Measurements from ENCODE around the gene PDE11A. TPM values are rescaled to one million over a fixed set of nuclear protein-coding genes. Genes with fewer than 3 reads are reported as not detected.

PDE11A gene
- total and polyA plus RNA-seq, 5 donors from 2014 or later, result not detected

- no peaks in the 10 kb centered on the region for H3K36me3 Mint-ChIP-seq
- peak in 1 of 3 donors; percentile 7 for DNase-seq
- Histone ChIP-seq H3K36me3 (ENCODE audit: control insufficient read depth, insufficient read depth, low read length) (no peaks in the 10 kb centered on the region), H3K4me1 (ENCODE audit: control insufficient read depth, insufficient read depth, low read length, poor library complexity, severe bottlenecking) (no peaks in the 10 kb centered on the region), H3K4me3 (ENCODE audit: low read depth, low read length) (no peak overlapping the region), H3K27me3 (ENCODE audit: control insufficient read depth, insufficient read depth, low read length) (peaks cover 11% of the 10 kb centered on the region), H3K27ac (ENCODE audit: insufficient read depth, low read length, poor library complexity, severe bottlenecking) (no peak overlapping the region), H3K9me3 (ENCODE audit: control insufficient read depth in 2 of 2, low read length in 2 of 2) (no peaks in the 10 kb centered on the region)
- H3K27me3 Mint-ChIP-seq, result peaks cover 14% of the 10 kb centered on the region
- no peak for ATAC-seq (ENCODE audit: low read depth in 2 of 2)
- H3K9me3 Mint-ChIP-seq, result no peaks in the 10 kb centered on the region
- H3K4me3 Mint-ChIP-seq, result no peak overlapping the region
- H3K4me1 Mint-ChIP-seq, result no peaks in the 10 kb centered on the region
- no peak overlapping the region for H3K27ac Mint-ChIP-seq
These were observed 473.4 kb downstream of the PDE11A start for GRCh38 chr2:177599139-177599688.

DNA sequence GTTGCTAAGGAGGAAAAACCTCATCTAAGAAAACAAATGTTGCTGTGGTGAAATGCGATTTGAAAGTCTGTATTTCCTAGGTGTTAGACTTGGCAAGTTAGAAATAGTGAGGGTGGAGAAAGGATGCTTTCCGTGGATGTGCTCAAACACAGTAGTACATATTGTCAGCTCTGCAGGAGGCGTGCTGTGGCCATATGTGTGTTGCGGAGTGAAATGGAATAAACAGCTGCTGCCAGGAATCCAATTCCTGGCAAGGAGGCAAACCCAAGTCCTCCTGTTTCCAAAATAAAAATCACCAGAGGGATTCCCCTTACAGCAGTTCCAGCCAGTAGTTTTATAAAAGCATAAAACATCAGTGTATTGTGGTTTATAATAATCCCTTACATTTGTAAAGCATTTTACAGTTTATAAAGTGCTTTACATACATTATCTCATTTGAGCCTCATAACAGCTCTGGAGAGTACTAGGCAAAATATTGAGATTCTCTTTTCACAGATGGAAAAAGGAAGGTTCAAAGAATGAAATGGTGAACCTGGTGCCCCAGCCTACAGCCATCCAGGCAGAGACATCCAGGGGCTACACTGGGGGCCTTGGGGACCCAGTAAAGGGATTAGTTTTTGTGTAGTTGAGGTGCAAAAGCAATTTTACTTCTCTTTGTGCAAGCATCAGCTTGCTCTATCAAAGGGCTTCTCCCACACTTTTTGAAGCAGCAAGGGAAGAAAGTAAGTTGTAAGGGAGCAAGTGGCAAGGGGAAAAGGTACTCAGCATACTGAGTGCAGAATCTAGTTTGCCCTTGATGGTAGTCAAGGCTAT lies 474.0 kb downstream of the PDE11A start:
- no peaks in the 10 kb centered on the region for H3K9me3 ChIP-seq (ENCODE audit: control insufficient read depth in 2 of 2, low read length in 2 of 2)
- peaks cover 11% of the 10 kb centered on the region for H3K27me3 ChIP-seq (ENCODE audit: control insufficient read depth, insufficient read depth, low read length)
- H3K4me1 ChIP-seq (ENCODE audit: control insufficient read depth, insufficient read depth, low read length, poor library complexity, severe bottlenecking), result no peaks in the 10 kb centered on the region
- H3K4me3 ChIP-seq (ENCODE audit: low read depth, low read length), result no peak overlapping the region
- no peak overlapping the region for H3K27ac ChIP-seq (ENCODE audit: insufficient read depth, low read length, poor library complexity, severe bottlenecking)
- H3K27ac Mint-ChIP-seq, result no peak overlapping the region
- H3K27me3 Mint-ChIP-seq, result peaks cover 18% of the 10 kb centered on the region
- no peak for ATAC-seq (ENCODE audit: low read depth in 2 of 2)
- no peaks in the 10 kb centered on the region for H3K36me3 ChIP-seq (ENCODE audit: control insufficient read depth, insufficient read depth, low read length)
- H3K36me3 Mint-ChIP-seq, result no peaks in the 10 kb centered on the region
- H3K9me3 Mint-ChIP-seq, result no peaks in the 10 kb centered on the region
- DNase-seq, result no peak
- no peaks in the 10 kb centered on the region for H3K4me1 Mint-ChIP-seq
- no peak overlapping the region for H3K4me3 Mint-ChIP-seq

GRCh38 chr2:177597759-177598158 lies 474.8 kb downstream of the PDE11A start:
- ATAC-seq (ENCODE audit: low read depth in 2 of 2) (no peak), DNase-seq (no peak)
- Histone ChIP-seq H3K36me3 (ENCODE audit: control insufficient read depth, insufficient read depth, low read length) (no peaks in the 10 kb centered on the region), H3K27ac (ENCODE audit: insufficient read depth, low read length, poor library complexity, severe bottlenecking) (no peak overlapping the region), H3K4me3 (ENCODE audit: low read depth, low read length) (no peak overlapping the region), H3K4me1 (ENCODE audit: control insufficient read depth, insufficient read depth, low read length, poor library complexity, severe bottlenecking) (no peaks in the 10 kb centered on the region), H3K9me3 (ENCODE audit: control insufficient read depth in 2 of 2, low read length in 2 of 2) (no peaks in the 10 kb centered on the region), H3K27me3 (ENCODE audit: control insufficient read depth, insufficient read depth, low read length) (peaks cover 11% of the 10 kb centered on the region)
- no peaks in the 10 kb centered on the region for H3K36me3 Mint-ChIP-seq
- H3K27ac Mint-ChIP-seq, result no peak overlapping the region
- no peaks in the 10 kb centered on the region for H3K9me3 Mint-ChIP-seq
- no peak overlapping the region for H3K4me3 Mint-ChIP-seq
- no peaks in the 10 kb centered on the region for H3K4me1 Mint-ChIP-seq
- peaks cover 25% of the 10 kb centered on the region for H3K27me3 Mint-ChIP-seq

GRCh38 chr2:177596866-177597265 lies 475.7 kb downstream of the PDE11A start:
- Histone ChIP-seq H3K9me3 (ENCODE audit: control insufficient read depth in 2 of 2, low read length in 2 of 2) (no peaks in the 10 kb centered on the region), H3K4me1 (ENCODE audit: control insufficient read depth, insufficient read depth, low read length, poor library complexity, severe bottlenecking) (no peaks in the 10 kb centered on the region), H3K36me3 (ENCODE audit: control insufficient read depth, insufficient read depth, low read length) (no peaks in the 10 kb centered on the region), H3K27me3 (ENCODE audit: control insufficient read depth, insufficient read depth, low read length) (peaks cover 14% of the 10 kb centered on the region), H3K27ac (ENCODE audit: insufficient read depth, low read length, poor library complexity, severe bottlenecking) (no peak overlapping the region), H3K4me3 (ENCODE audit: low read depth, low read length) (no peak overlapping the region)
- Mint-ChIP-seq H3K27ac (no peak overlapping the region), H3K4me1 (no peaks in the 10 kb centered on the region), H3K9me3 (no peaks in the 10 kb centered on the region), H3K27me3 (peaks cover 27% of the 10 kb centered on the region), H3K4me3 (no peak overlapping the region), H3K36me3 (no peaks in the 10 kb centered on the region)
- DNase-seq, result no peak
- ATAC-seq (ENCODE audit: low read depth in 2 of 2), result no peak

- Mint-ChIP-seq H3K9me3 (no peaks in the 10 kb centered on the region), H3K4me3 (no peak overlapping the region), H3K4me1 (no peaks in the 10 kb centered on the region), H3K27ac (no peak overlapping the region), H3K36me3 (no peaks in the 10 kb centered on the region), H3K27me3 (peaks cover 28% of the 10 kb centered on the region)
- no peak for ATAC-seq (ENCODE audit: low read depth in 2 of 2)
- Histone ChIP-seq H3K4me1 (ENCODE audit: control insufficient read depth, insufficient read depth, low read length, poor library complexity, severe bottlenecking) (no peaks in the 10 kb centered on the region), H3K27ac (ENCODE audit: insufficient read depth, low read length, poor library complexity, severe bottlenecking) (no peak overlapping the region), H3K9me3 (ENCODE audit: control insufficient read depth in 2 of 2, low read length in 2 of 2) (no peaks in the 10 kb centered on the region), H3K4me3 (ENCODE audit: low read depth, low read length) (no peak overlapping the region), H3K27me3 (ENCODE audit: control insufficient read depth, insufficient read depth, low read length) (peaks cover 23% of the 10 kb centered on the region), H3K36me3 (ENCODE audit: control insufficient read depth, insufficient read depth, low read length) (no peaks in the 10 kb centered on the region)
- DNase-seq, result no peak
These were observed 477.3 kb downstream of the PDE11A start for GRCh38 chr2:177595126-177595845.

GRCh38 chr2:177593402-177593801 lies 479.2 kb downstream of the PDE11A start:
- ATAC-seq (ENCODE audit: low read depth in 2 of 2) (no peak), DNase-seq (no peak)
- no peaks in the 10 kb centered on the region for H3K4me1 Mint-ChIP-seq
- H3K9me3 Mint-ChIP-seq, result no peaks in the 10 kb centered on the region
- Histone ChIP-seq H3K4me3 (ENCODE audit: low read depth, low read length) (no peak overlapping the region), H3K4me1 (ENCODE audit: control insufficient read depth, insufficient read depth, low read length, poor library complexity, severe bottlenecking) (no peaks in the 10 kb centered on the region), H3K27ac (ENCODE audit: insufficient read depth, low read length, poor library complexity, severe bottlenecking) (no peak overlapping the region), H3K36me3 (ENCODE audit: control insufficient read depth, insufficient read depth, low read length) (no peaks in the 10 kb centered on the region), H3K27me3 (ENCODE audit: control insufficient read depth, insufficient read depth, low read length) (peaks cover 19% of the 10 kb centered on the region), H3K9me3 (ENCODE audit: control insufficient read depth in 2 of 2, low read length in 2 of 2) (no peaks in the 10 kb centered on the region)
- H3K27ac Mint-ChIP-seq, result no peak overlapping the region
- no peaks in the 10 kb centered on the region for H3K36me3 Mint-ChIP-seq
- H3K4me3 Mint-ChIP-seq, result peak overlapping the region in 1 of 4 donors; percentile 52
- H3K27me3 Mint-ChIP-seq, result peaks cover 31% of the 10 kb centered on the region

GRCh38 chr2:177592945-177593344 lies 479.6 kb downstream of the PDE11A start:
- Mint-ChIP-seq H3K36me3 (no peaks in the 10 kb centered on the region), H3K27me3 (peaks cover 27% of the 10 kb centered on the region), H3K4me1 (no peaks in the 10 kb centered on the region), H3K4me3 (no peak overlapping the region), H3K9me3 (no peaks in the 10 kb centered on the region), H3K27ac (no peak overlapping the region)
- Histone ChIP-seq H3K27me3 (ENCODE audit: control insufficient read depth, insufficient read depth, low read length) (peaks cover 15% of the 10 kb centered on the region), H3K9me3 (ENCODE audit: control insufficient read depth in 2 of 2, low read length in 2 of 2) (no peaks in the 10 kb centered on the region), H3K4me1 (ENCODE audit: control insufficient read depth, insufficient read depth, low read length, poor library complexity, severe bottlenecking) (no peaks in the 10 kb centered on the region), H3K36me3 (ENCODE audit: control insufficient read depth, insufficient read depth, low read length) (no peaks in the 10 kb centered on the region), H3K4me3 (ENCODE audit: low read depth, low read length) (no peak overlapping the region), H3K27ac (ENCODE audit: insufficient read depth, low read length, poor library complexity, severe bottlenecking) (no peak overlapping the region)
- ATAC-seq (ENCODE audit: low read depth in 2 of 2) (no peak), DNase-seq (no peak)

Measured in CD4-positive, CD25-positive, alpha-beta regulatory T cell (primary cell).